ENCODE measurements around the gene TRIM40.

DNA sequence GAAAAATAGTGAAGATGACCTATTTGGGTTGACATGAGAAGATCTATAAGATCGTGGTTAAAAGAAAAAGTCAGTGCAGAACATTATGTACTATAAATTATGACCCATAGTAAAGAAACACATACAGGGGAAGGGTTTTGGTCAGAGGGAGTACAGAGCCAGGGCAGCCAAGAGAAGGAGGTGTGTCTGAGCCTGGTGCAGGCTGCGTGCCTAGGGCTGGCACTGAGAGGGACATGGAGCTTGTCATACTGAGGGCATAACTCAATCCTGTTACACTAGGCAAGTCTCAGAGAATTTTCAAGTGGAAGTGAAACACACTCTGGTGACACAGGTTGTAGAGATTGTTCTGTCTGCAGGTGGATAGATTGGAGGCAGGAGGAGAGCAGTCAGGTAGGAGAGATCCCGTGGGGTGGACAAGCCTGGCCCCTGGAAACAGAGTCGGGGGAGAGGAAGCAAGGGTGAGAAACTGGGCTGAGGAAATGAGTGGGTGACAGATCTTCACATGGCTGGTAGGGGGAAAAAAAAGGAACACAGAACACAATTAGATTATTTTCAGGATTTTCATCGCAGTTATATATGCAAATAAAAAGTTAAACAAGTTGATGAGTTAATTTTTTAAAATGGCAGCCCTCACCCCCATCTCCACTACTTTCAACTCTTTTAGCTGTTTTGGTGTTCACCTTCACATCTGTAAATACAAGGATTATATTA is 41.8 kb upstream of the TRIM40 start:
- no peak for TF ChIP-seq CTCF (IDR thresholded peaks at IDR 0.05)
- TF ChIP-seq POLR2A (IDR thresholded peaks at IDR 0.05), result no peak
